ENCODE data around the gene SCP2D1. TPM values are rescaled to one million over a fixed set of nuclear protein-coding genes. Genes with fewer than 3 reads are reported as not detected.
"Not testable (repeated sequence)": the region's sequence is repeated elsewhere in the genome, so short reads cannot be mapped to it uniquely, and the experiment has no call there.

Gene SCP2D1
- polyA plus RNA-seq, 1 of the 3 experiments (the other 2 are of a cell fraction): not detected

DNA sequence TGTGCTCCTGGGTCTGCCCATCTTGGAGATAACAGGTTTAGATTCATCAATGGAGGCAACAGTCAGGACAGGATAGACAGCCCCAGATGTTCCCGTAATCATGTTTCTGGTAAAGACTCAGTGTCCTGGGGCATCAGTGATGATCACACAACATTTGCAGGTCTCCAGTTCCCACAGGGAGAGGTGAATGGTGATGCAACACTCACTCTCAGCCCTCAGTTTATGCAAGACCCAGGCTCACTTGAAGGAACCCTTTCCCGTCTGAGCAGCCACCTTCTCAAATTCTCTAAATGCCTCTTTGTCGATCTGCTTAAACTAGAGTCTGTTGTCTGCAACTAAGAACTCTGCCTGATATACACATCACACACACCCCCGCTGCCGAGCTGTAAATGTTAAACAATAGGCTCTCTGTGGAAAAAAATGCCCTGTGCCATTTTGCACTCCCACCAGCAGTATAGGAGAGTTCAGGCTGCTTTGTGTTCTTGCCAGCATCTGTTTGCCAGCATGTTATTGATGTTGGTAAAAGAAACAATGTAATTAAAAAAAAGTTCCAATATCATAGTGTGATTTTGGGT, 30.1 kb upstream of the SCP2D1 start:
- no peak overlapping the region for H2AFZ ChIP-seq (ENCODE audit: low read depth)
- no peaks in the 10 kb centered on the region for H3K36me3 ChIP-seq (replicated peaks in 1 of 2; ENCODE audit: control insufficient read depth in 1 of 2, insufficient read depth in 2 of 2, low read length in 1 of 2)
- ChIA-PET POLR2A (no interaction called here), CTCF (no interaction called here)
- H3K4me2 ChIP-seq: no peak overlapping the region
- no peak overlapping the region for H3K9ac ChIP-seq
- no peaks in the 10 kb centered on the region for H3K9me2 ChIP-seq
- H3F3A ChIP-seq (replicated peaks; ENCODE audit: insufficient read depth): no peaks in the 10 kb centered on the region
- H3K27me3 ChIP-seq (ENCODE audit: insufficient read depth): no peaks in the 10 kb centered on the region
- no peaks in the 10 kb centered on the region for H4K20me1 ChIP-seq (ENCODE audit: insufficient read depth)
- no peaks in the 10 kb centered on the region for H3K4me1 ChIP-seq (ENCODE audit: control insufficient read depth in 1 of 2, insufficient read depth in 2 of 2, low read depth in 1 of 2, low read length in 1 of 2)
- TF ChIP-seq MXI1 (IDR thresholded peaks at IDR 0.05; ENCODE audit: low read depth, low read length) (no peak), NFIC (IDR thresholded peaks at IDR 0.05; ENCODE audit: borderline replicate concordance) (no peak), RFX5 (IDR thresholded peaks at IDR 0.05; ENCODE audit: low read length) (no peak), TAF1 (IDR thresholded peaks at IDR 0.05; ENCODE audit: borderline replicate concordance, low read depth, low read length) (no peak), RAD21 (IDR thresholded peaks at IDR 0.05; ENCODE audit: low read length) (no peak), RXRA (IDR thresholded peaks at IDR 0.05; ENCODE audit: borderline replicate concordance, low read depth) (no peak), JUND (IDR thresholded peaks at IDR 0.05) (no peak), TCF12 (IDR thresholded peaks at IDR 0.05) (no peak), TEAD4 (IDR thresholded peaks at IDR 0.05; ENCODE audit: borderline replicate concordance, insufficient read depth) (no peak), YY1 (IDR thresholded peaks at IDR 0.05; ENCODE audit: low read depth) (no peak), SMC3 (IDR thresholded peaks at IDR 0.05; ENCODE audit: low read depth, low read length) (no peak), RCOR1 (IDR thresholded peaks at IDR 0.05; ENCODE audit: low read length) (no peak), NRF1 (IDR thresholded peaks at IDR 0.05; ENCODE audit: low read depth, low read length) (no peak), SIN3A (IDR thresholded peaks at IDR 0.05; ENCODE audit: borderline replicate concordance, low read depth, low read length) (no peak)
- TF ChIP-seq, protein P1, sequence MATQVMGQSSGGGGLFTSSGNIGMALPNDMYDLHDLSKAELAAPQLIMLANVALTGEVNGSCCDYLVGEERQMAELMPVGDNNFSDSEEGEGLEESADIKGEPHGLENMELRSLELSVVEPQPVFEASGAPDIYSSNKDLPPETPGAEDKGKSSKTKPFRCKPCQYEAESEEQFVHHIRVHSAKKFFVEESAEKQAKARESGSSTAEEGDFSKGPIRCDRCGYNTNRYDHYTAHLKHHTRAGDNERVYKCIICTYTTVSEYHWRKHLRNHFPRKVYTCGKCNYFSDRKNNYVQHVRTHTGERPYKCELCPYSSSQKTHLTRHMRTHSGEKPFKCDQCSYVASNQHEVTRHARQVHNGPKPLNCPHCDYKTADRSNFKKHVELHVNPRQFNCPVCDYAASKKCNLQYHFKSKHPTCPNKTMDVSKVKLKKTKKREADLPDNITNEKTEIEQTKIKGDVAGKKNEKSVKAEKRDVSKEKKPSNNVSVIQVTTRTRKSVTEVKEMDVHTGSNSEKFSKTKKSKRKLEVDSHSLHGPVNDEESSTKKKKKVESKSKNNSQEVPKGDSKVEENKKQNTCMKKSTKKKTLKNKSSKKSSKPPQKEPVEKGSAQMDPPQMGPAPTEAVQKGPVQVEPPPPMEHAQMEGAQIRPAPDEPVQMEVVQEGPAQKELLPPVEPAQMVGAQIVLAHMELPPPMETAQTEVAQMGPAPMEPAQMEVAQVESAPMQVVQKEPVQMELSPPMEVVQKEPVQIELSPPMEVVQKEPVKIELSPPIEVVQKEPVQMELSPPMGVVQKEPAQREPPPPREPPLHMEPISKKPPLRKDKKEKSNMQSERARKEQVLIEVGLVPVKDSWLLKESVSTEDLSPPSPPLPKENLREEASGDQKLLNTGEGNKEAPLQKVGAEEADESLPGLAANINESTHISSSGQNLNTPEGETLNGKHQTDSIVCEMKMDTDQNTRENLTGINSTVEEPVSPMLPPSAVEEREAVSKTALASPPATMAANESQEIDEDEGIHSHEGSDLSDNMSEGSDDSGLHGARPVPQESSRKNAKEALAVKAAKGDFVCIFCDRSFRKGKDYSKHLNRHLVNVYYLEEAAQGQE (IDR thresholded peaks at IDR 0.05; ENCODE audit: low read depth, low read length): no peak
- no peaks in the 10 kb centered on the region for H3K9me3 ChIP-seq
- H3K4me3 ChIP-seq (ENCODE audit: low read depth in 2 of 2, low read length in 1 of 2): no peak overlapping the region
- no peaks in the 10 kb centered on the region for H3K79me2 ChIP-seq (ENCODE audit: insufficient read depth)
- no peak for DNase-seq
- no peak overlapping the region for H3K27ac ChIP-seq (ENCODE audit: low read depth in 2 of 2, low read length in 1 of 2)
- WGBS (ENCODE audit: low lambda C conversion rate): 37% methylated on average over 5 of the region's 5 CpGs

DNA sequence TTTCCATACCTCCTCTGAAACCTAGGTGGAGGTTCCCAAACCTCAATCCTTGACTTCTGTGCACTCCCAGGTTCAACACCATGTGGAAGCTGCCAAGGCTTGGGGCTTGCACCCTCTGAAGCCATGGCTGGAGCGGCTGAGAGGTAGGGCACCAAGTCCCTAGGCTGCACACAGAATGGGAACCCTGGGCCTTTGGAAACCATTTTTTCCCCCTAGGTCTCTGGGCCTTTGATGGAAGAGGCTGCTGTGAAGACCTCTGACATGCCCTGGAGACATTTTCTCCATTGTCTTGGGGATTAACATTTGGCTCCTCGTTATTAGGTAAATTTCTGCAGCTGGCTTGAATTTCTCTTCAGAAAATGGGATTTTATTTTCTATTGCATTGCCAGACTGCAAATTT, 26.5 kb upstream of the SCP2D1 start:
- POLR2A ChIA-PET; H3K9me3 ChIP-seq; H3K79me2 ChIP-seq (ENCODE audit: insufficient read depth); H3K36me3 ChIP-seq (replicated peaks in 1 of 2; ENCODE audit: control insufficient read depth in 1 of 2, insufficient read depth in 2 of 2, low read length in 1 of 2); DNase-seq; H4K20me1 ChIP-seq (ENCODE audit: insufficient read depth); H2AFZ ChIP-seq (ENCODE audit: low read depth); H3K4me2 ChIP-seq; H3F3A ChIP-seq (replicated peaks; ENCODE audit: insufficient read depth); H3K4me1 ChIP-seq (ENCODE audit: control insufficient read depth in 1 of 2, insufficient read depth in 2 of 2, low read depth in 1 of 2, low read length in 1 of 2); H3K4me3 ChIP-seq (ENCODE audit: low read depth in 2 of 2, low read length in 1 of 2); H3K9me2 ChIP-seq; H3K9ac ChIP-seq; H3K27ac ChIP-seq (ENCODE audit: low read depth in 2 of 2, low read length in 1 of 2); CTCF ChIA-PET; H3K27me3 ChIP-seq (ENCODE audit: insufficient read depth): not testable (repeated sequence)
- 0% methylated on average over 2 of the region's 2 CpGs for WGBS (ENCODE audit: low lambda C conversion rate)
